Spleen (tissue), 11 donors: ENCODE data around the gene YEATS2. TPM values are rescaled to one million over a fixed set of nuclear protein-coding genes. Genes with fewer than 3 reads are reported as not detected.

Source experiments
- DNase-seq: peaks from one replicate; pipeline ENCODE4 v3.0.0-alpha.2; 2020
- H3K27ac ChIP-seq, 8 donors: fragments of 200-600 bp; sonication (generic) in 7 of 8; 1 replicate in 4 of 8; 2 replicates in 4 of 8; pipeline versions ENCODE4 v1.5.0 to v1.8.0; 2016 to 2021; ENCODE audit warnings: inconsistent platforms in 4 of 8, mild to moderate bottlenecking in 4 of 8, moderate library complexity in 1 of 8
- H3K27me3 ChIP-seq, 7 donors: fragments of 200-600 bp; sonication (generic) in 6 of 7; replicated peaks in 1 of 7; 1 replicate in 4 of 7; 2 replicates in 3 of 7; pipeline versions ENCODE4 v1.5.0 to v1.8.0; 2016 to 2021; ENCODE audit warnings: inconsistent platforms in 3 of 7, mild to moderate bottlenecking in 1 of 7
- H3K36me3 ChIP-seq, 6 donors: fragments of 200-600 bp; sonication (generic) in 5 of 6; 1 replicate in 4 of 6; 2 replicates in 2 of 6; pipeline versions ENCODE4 v1.5.0 to v1.8.0; 2016 to 2021; ENCODE audit warnings: inconsistent platforms in 2 of 6
- H3K4me1 ChIP-seq, 6 donors: fragments of 200-600 bp; sonication (generic) in 5 of 6; 1 replicate in 3 of 6; 2 replicates in 3 of 6; pipeline versions ENCODE4 v1.5.0 to v1.8.0; 2016 to 2021; ENCODE audit warnings: inconsistent platforms in 3 of 6
- H3K4me3 ChIP-seq, 8 donors: fragments of 200-600 bp; sonication (generic) in 7 of 8; 1 replicate in 4 of 8; 2 replicates in 4 of 8; pipeline versions ENCODE4 v1.5.0 to v1.8.0; 2016 to 2021; ENCODE audit warnings: inconsistent platforms in 4 of 8, mild to moderate bottlenecking in 4 of 8, moderate library complexity in 2 of 8
- H3K9me3 ChIP-seq, 8 donors: fragments of 200-600 bp; sonication (generic) in 7 of 8; 1 replicate in 4 of 8; 2 replicates in 4 of 8; pipeline versions ENCODE4 v1.5.0 to v1.8.0; 2016 to 2021; ENCODE audit warnings: inconsistent platforms in 4 of 8
- POLR2A ChIP-seq, 3 donors: fragments of 450-650 bp; IDR thresholded peaks; one replicate each; pipeline ENCODE4 v1.5.1; 2017; ENCODE audit warnings: antibody characterized with exemption in 3 of 3, mild to moderate bottlenecking in 1 of 3
- POLR2AphosphoS5 ChIP-seq, 3 donors: sonication (generic); formaldehyde crosslinking; IDR thresholded peaks; one replicate each; pipeline ENCODE4 v1.5.1; 2017; ENCODE audit warnings: antibody characterized with exemption in 3 of 3
- WGBS, 5 donors: extraction: QIAGEN DNeasy Blood & Tissue Kit in 3 of 5; methylation state at CpG; one replicate each; pipeline versions ENCODE4 v1.1.5 to v1.1.7; 2013 to 2018; 5-methylcytosine and 5-hydroxymethylcytosine counted together
- intact Hi-C: fragments of 100-400 bp; cut with DNase I; formaldehyde crosslinking; loops from one replicate; pipeline ENCODE4 v1.15.0; 2023; ENCODE audit warnings: low total_unique reads
- polyA plus RNA-seq, 3 donors: library from polyadenylated mRNA; stranded (reverse); fragments of 200-250 nt; gene quantifications; one replicate each; pipeline ENCODE4 v1.2.1, GENCODE V29; 2013
- total RNA-seq, 7 donors: library from RNA; depleted of rRNA in 3 of 7; stranded (reverse); fragments of >200 nt in 3 of 7; fragmentation: NEBNext Ultra II Directional in 4 of 7; extraction: Animal tissue kit (Norgen Biotek cat#: 25700) in 4 of 7; gene quantifications; one replicate each; pipeline versions ENCODE4 v1.1.0 to v1.2.1, GENCODE V29; 2016 to 2021
- TF ChIP-seq, protein P1 (sequence below), 11 experiments: fragments of 200-600 bp in 7 of 11; fragments of 450-650 bp in 4 of 11; sonication (generic) in 4 of 11; IDR thresholded peaks in 8 of 11; conservative IDR thresholded peaks in 3 of 11; 1 replicate in 7 of 11; 2 replicates in 4 of 11; pipeline versions ENCODE4 v1.4.0 to v1.8.0; 2016 to 2021; ENCODE audit warnings: antibody characterized with exemption in 11 of 11, inconsistent platforms in 4 of 11, mild to moderate bottlenecking in 1 of 11
- donor health status: healthy with polysubstance abuse.
- donor health status: DM: no; HTN: no; CAD: no; lungs with moderate emphysema.
- donor health status: DM: no; HTN: no; CAD: no.
- donor health status: Bipolar disorder and iron deficiency.
- donor health status: healthy.
- donor health status: DM: no; HTN: no; CAD: no.
- donor health status: DM: yes; HTN: yes; CAD: no.

The YEATS2 gene
- total and polyA plus RNA-seq, 10 donors = 4.6 to 33.5 (median 24.9) TPM

- Histone ChIP-seq H3K4me1 (peaks cover 12 to 33% (median 27%) of the 10 kb centered on the region in 6 donors), H3K27ac (no peak overlapping the region), H3K27me3 (no peaks in the 10 kb centered on the region), H3K9me3 (no peaks in the 10 kb centered on the region), H3K36me3 (no peaks in the 10 kb centered on the region), H3K4me3 (no peak overlapping the region)
- no peak for DNase-seq
- TF ChIP-seq POLR2A (IDR thresholded peaks at IDR 0.05) (no peak), POLR2AphosphoS5 (IDR thresholded peaks at IDR 0.05) (no peak)
- TF ChIP-seq, protein P1, sequence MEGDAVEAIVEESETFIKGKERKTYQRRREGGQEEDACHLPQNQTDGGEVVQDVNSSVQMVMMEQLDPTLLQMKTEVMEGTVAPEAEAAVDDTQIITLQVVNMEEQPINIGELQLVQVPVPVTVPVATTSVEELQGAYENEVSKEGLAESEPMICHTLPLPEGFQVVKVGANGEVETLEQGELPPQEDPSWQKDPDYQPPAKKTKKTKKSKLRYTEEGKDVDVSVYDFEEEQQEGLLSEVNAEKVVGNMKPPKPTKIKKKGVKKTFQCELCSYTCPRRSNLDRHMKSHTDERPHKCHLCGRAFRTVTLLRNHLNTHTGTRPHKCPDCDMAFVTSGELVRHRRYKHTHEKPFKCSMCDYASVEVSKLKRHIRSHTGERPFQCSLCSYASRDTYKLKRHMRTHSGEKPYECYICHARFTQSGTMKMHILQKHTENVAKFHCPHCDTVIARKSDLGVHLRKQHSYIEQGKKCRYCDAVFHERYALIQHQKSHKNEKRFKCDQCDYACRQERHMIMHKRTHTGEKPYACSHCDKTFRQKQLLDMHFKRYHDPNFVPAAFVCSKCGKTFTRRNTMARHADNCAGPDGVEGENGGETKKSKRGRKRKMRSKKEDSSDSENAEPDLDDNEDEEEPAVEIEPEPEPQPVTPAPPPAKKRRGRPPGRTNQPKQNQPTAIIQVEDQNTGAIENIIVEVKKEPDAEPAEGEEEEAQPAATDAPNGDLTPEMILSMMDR (IDR thresholded peaks at IDR 0.05 in 8 of 11, conservative IDR thresholded peaks at IDR 0.05 in 3 of 11) = no peak
- WGBS, 5 donors = 89 to 98% (median 92%) methylated on average over 7 of the region's 7 CpGs
- intact Hi-C loops = no loop called here
Observed at GRCh38 chr3:183695569-183696364, 1.8 kb upstream of the YEATS2 start.

GRCh38 chr3:183697123-183697609 lies 431 bp upstream of the YEATS2 start:
- TF ChIP-seq, protein P1 (IDR thresholded peaks at IDR 0.05 in 8 of 11, conservative IDR thresholded peaks at IDR 0.05 in 3 of 11) = no peak
- no peak for TF ChIP-seq POLR2A (IDR thresholded peaks at IDR 0.05)
- no peak for TF ChIP-seq POLR2AphosphoS5 (IDR thresholded peaks at IDR 0.05)
- H3K4me3 ChIP-seq = peak overlapping the region; percentile 86 to 99 (median 95)
- WGBS, 5 donors = 37 to 41% (median 38%) methylated on average over 4 of the region's 4 CpGs
- DNase-seq = no peak
- H3K36me3 ChIP-seq = peaks cover 0 to 9% (median 0%) of the 10 kb centered on the region in 6 donors
- no peaks in the 10 kb centered on the region for H3K27me3 ChIP-seq
- peak overlapping the region; percentile 36 to 97 (median 92) for H3K27ac ChIP-seq
- peaks cover 12 to 45% (median 27%) of the 10 kb centered on the region in 6 donors for H3K4me1 ChIP-seq
- intact Hi-C loops = no loop called here
- H3K9me3 ChIP-seq = no peaks in the 10 kb centered on the region

DNA sequence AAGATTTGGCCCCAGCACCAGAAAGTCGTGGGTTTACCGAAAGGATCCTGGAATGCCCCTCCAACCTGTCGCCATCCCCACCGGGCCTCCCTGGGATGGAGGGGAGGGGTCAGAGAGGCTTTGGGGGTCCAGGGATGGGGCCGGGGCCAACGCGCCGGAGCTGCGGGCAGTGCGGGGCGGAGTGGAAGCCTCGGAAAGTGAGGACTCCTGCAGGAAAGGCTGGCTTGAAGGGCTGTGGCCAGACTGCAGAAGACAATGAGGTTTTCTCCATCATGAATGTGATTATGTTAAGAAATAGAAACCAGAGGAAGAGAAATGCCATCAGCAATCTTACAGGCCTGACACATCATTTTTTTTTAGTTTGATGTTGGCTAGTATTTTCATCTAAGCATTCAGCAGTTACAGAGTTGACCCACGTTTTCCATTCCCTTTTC lies 738 bp downstream of the YEATS2 start:
- intact Hi-C loops = no loop called here
- 0 to 3% (median 1%) methylated on average over 12 to 13 of the region's 13 CpGs for WGBS, 5 donors
- TF ChIP-seq POLR2AphosphoS5 (IDR thresholded peaks at IDR 0.05) (no peak), POLR2A (IDR thresholded peaks at IDR 0.05) (no peak)
- TF ChIP-seq, protein P1 (IDR thresholded peaks at IDR 0.05 in 8 of 11, conservative IDR thresholded peaks at IDR 0.05 in 3 of 11) = no peak
- H3K9me3 ChIP-seq = no peaks in the 10 kb centered on the region
- peak overlapping the region; percentile 86 to 99 (median 95) for H3K4me3 ChIP-seq
- no peaks in the 10 kb centered on the region for H3K27me3 ChIP-seq
- peaks cover 12 to 53% (median 27%) of the 10 kb centered on the region in 6 donors for H3K4me1 ChIP-seq
- peak; percentile 82 for DNase-seq
- H3K36me3 ChIP-seq = peaks cover 0 to 14% (median 0%) of the 10 kb centered on the region in 6 donors
- H3K27ac ChIP-seq = peak overlapping the region; percentile 86 to 97 (median 93)

- Histone ChIP-seq H3K27ac (peak overlapping the region; percentile 86 to 97 (median 93)), H3K4me1 (peaks cover 12 to 57% (median 27%) of the 10 kb centered on the region in 6 donors), H3K4me3 (peak overlapping the region; percentile 86 to 99 (median 95)), H3K9me3 (no peaks in the 10 kb centered on the region), H3K36me3 (peaks cover 0 to 14% (median 0%) of the 10 kb centered on the region in 6 donors), H3K27me3 (no peaks in the 10 kb centered on the region)
- 1 to 3% (median 2%) methylated on average over 9 of the region's 9 CpGs for WGBS, 5 donors
- intact Hi-C loops = no loop called here
- no peak for TF ChIP-seq POLR2A (IDR thresholded peaks at IDR 0.05)
- no peak for TF ChIP-seq POLR2AphosphoS5 (IDR thresholded peaks at IDR 0.05)
- TF ChIP-seq, protein P1 (IDR thresholded peaks at IDR 0.05 in 8 of 11, conservative IDR thresholded peaks at IDR 0.05 in 3 of 11) = no peak
- DNase-seq = no peak
Observed at GRCh38 chr3:183698756-183699155, 1.2 kb downstream of the YEATS2 start.
